OCI-M2 (cell line): ENCODE results near the gene LRMDA.

Source experiments
- DNase-seq: peaks from one replicate; lab custom pipeline; 2025; ENCODE audit not compliant: unreplicated experiment; lab: John Stamatoyannopoulos, UW

The LRMDA gene

DNA sequence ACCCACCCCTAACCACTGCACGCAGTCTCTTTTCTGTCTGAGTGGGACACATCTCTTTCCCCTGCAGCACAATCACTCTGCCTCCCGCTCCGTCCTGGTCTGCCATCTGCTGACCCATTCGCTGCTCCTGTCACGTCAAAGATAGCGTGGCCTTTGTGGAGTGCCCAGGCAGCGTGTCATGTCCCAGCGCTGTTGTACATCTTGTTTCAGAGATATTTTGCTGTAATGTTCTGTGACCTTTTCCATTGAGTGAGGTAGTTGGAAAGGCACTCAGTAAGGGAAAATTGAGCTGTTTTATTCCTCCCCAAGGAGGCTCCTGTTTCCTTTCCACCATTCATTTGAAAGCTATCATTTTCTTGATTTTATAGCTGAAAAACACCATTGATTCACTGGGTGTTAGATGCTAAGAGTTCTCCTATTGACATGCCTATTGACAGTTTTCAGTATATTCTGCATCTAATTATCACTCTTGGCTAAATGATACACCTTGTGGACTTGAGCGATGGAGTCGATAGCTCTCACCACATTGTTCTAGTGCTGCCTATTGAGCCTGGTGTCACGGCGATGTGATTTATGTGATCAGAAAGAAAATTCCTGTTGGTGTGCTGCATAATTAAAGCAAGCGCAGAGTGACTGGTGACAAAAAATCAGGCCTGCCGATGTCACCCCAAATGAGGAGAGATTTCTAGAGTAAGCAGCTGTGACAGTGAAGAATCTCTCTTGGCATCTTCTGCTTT, 372.6 kb downstream of the LRMDA start:
- no peak for DNase-seq

DNA sequence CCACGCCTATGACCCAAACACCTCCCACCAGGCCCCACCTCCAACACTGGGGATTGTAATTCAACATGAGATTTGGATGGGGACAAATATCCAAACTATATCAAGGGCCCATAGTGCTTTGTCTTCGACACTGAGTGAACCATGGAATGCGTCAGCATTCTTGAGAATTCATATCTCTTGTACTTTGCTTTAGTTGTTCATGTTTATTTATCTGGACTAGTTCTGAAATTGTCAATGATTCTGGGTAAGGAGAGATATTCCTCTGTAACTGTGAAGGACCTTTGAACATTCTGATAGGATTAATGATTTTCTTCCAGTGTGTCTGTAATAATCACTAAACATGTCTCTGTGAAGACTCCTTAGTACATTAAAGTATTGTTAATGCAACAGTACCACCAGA, 374.8 kb downstream of the LRMDA start:
- DNase-seq = no peak

DNA sequence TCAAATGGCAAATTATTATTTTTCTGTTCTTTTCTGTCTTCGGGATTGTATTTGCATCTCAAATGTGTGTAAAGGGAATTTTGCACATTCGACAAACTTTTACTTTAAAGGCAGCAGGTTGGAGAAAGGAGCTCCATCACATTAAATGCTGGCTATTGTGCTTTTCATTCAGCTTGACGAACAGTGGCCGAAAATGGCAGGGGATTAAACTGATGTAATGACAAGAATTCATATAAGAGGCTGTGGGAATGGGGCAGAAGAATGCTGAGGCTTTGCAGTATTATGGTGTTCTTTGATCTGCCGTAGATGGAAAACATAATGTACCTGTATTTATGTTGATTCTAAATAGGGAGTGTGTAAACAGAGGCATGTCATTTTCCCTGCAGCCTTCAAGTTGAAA, 376.0 kb downstream of the LRMDA start:
- no peak for DNase-seq

DNA sequence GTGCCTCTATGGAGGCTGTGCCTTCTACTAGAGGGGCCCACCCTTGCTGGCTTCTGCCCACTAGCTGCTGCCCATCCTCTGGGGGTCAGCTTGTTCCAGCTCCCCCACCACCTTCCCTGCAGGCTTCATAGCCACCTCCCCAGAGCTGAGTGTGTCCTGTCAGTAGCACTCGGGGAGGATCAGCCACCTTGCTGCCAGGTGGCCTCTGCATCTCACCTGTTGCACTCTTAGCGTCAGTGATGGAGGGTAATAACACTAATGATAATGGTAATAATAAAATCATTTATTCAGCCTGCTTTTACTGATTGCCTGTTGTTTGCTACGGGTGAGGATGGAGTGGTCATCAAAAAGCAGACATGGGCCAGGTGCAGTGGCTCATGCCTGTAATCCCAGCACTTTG, 377.6 kb downstream of the LRMDA start:
- no peak for DNase-seq

DNA sequence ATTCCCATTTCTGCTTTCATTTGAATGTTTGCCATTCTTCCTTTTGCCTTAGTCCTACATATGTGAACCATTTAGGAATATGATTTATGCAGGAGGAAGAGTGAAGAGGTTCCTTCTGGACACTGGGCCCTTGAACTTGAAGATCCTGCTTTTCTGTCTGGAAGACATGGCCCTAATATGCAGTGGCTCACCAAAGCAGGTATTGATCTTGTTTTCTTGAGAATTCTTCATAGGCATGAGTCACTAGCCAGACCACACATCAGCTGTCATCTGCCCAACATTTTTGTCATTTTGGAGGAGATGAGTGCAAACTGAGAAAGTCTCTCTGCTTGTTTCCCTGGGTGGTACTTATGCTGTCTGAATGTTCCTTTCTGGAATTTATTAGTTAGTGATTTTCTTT, 382.6 kb downstream of the LRMDA start:
- no peak for DNase-seq

DNA sequence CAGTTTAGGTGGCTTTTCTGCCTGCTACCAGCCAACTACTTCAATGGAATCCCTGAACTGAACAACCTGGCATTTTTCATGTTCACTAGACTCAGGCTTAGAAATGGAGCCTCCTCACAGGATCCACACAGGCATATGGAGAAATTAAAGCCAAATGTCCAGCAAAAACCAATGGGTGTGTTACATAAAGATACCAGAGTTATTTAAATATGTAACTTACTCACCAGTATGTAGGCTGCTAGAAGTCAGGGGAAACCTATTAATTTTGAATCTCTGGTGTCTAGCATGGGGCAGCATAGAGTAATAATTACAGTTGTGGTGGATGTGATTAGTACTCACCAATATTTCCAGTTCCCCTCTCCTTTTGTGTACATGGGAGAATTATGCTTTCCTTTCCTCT, 383.6 kb downstream of the LRMDA start:
- DNase-seq = no peak

DNA sequence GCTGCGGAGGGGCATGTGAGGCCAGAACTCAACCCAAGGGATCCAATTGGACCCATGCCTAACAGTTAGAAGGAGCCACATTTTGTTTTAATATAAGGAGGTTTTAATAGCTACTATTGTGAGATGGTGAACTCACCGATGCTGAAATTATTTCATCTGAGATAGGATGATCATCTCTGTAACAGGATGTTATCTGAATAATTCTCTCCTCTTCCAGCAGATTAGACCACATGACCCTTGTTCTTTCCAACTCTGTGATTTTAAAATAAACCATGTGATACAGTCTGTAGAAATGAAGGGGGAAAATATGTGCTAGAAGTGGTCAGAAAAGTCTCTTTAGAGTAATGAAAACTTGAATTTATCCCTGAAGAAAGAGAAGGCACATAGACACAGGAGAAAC, 385.8 kb downstream of the LRMDA start:
- no peak for DNase-seq

DNA sequence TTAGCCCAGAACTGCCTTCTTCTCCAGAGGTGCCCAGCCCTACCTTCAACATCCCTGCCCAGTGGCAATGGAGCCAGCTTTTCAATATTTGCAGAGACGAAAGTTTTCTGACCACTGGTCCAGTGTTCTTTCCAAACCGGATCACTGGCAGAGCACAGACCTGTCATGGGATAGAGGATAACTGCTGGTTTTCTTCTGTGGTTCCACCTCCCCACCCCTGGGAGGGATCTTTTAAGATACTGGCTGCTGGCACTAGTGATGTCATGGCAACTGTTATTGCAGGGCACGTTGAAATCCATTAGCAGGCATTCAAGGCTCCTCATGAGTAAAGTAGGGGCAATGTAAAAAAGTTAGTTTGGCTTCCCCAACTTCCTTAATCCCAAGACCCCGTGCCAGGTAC, 387.1 kb downstream of the LRMDA start:
- no peak for DNase-seq

DNA sequence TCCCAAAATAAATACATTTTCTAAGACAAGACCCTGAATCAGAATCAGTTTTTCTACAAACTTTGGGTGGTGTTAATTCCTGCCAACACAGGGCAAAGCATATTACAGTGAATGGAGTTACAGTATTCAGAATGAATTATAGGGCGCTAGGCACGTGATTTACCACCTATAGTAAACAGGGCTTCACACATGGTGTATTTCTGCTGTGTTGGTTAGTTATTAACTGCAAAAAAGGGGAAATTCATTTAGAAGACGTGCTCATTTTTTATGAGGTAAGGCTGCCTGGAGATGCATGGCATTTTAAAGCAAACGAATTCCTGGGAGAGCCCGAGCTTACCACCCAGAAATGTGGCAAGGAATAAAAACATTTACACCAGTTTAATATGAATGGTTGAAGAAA, 393.8 kb downstream of the LRMDA start:
- DNase-seq = no peak

DNA sequence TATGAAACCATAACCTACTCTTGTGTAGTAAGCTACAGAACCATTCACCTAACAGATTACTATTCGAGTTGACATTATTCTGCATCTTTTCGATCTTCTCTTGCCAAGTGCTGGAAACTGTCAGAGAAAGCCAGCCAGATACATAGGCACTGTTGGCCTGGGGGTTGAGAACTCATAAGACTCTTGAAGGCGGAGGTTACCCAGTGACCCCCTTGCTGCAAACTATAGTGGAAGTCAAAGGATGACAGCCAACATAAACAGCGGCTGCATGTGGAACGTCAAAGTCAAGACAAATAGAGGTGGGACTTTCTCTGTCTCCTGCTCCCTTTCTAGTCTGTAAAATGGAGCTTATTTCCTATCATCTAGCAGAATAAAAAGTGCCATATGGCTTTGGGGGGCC, 394.2 kb downstream of the LRMDA start:
- no peak for DNase-seq

DNA sequence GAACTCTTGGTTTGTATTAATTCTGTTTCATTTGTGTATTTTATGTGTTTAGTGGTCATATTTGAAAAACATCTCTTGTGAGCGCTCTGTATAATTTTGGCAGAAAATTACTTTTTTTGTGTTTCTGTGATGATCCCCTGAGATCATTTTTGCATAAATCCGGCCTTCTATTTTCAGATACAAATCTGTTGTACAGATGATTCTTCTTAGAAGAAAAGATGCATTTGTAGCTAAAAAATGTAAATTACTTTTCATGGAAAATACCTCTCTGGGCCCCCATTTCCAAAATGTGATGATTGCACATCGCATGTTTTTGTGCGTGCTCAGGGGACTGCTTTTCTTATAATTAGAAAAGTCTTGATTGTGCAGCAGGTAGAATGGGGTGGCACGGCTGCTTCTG, 395.4 kb downstream of the LRMDA start:
- DNase-seq = no peak

DNA sequence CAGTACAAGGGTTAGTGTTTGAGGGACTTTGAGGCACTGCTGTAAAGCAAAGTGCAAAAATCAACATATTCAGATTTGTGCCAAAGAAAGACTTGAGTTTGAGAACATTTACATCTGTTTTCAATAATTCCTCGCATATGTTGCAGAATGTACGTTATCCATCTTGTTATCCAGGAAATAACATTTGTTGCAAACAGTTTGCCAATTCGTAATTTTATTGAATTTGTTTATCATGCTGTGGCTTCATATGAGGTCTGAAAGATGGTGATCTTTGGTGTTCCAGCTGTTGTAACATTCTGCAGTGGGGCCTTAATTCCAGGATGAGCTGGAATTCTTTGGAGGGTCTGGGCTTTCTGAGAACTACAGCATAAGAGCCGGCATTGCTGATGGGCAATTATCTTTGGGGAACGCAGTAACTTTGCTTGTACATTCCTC, 396.2 kb downstream of the LRMDA start:
- DNase-seq = no peak

DNA sequence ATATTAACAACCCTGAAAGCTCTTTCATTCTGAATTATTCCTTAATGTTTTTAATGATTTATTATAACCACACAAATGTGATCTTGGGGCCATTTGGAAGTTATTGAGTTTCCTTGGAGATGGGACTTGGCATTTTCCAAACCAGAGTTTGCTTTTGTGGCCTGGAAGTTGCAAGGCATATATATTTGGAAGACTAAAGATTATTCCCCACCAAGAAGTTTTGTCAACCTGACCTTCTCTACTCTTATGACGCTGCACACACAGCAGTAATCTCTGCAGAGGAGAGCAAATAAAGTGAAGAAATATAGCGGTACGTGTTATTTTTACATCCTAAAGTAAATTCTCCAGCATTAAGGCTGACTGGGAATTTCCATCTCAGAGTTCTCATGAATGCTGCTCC, 397.0 kb downstream of the LRMDA start:
- no peak for DNase-seq

DNA sequence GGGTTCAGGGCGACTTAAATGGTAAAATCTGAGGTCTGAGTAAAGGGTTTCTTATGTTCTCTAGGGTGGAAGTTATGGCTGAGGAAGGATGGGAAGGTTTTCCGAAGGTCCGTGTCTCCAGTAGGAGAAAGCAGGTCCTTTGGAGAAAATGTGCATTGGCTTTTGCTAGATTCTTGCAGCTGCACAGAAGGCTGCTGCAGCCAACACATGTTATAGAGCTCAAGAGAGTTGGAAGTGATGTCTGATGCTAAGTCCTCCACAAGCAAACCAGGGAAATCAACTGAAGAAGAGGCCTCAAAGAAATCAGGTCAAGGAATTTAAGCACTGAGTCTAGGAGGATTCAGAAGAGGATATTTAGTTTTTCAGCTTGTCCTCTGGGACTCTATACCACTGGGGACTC, 404.6 kb downstream of the LRMDA start:
- no peak for DNase-seq

DNA sequence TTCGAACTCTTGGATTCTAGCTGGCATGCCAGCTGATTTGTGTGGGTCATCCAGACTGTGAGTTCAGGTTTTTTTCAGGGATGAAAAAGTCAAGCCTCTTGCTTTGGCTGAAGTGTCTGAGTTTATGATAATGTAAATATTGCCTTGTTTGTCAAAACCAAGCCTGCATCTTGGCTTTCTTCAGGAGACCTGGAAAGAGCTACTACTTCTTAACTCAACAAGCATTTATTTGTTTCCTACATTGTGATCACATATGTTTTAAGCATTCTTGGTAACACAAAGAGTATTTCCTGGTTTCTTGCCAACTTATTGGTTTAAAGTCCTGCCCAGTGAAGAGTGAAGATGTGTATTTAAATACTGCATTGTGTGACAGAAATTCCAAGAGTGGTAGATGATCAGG, 407.1 kb downstream of the LRMDA start:
- DNase-seq = no peak

DNA sequence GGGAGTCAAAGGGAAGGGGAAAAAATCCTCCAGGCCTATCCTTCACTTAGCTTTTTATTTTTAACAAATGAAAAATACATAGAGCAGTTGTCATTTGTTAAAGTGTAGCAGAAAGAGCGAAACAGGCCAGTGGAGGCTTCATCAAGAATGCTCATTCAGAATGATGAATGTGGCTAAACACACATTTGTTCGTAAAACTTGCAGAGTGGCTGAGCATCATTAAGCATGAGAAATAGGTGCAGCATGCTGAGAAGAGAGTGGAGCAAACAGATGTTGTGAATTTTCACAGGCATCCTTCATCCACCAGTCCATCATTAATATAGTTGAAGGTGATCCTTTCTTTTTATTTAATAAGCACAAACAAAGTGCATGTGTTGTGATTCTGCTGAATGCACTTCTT, 407.6 kb downstream of the LRMDA start:
- no peak for DNase-seq

DNA sequence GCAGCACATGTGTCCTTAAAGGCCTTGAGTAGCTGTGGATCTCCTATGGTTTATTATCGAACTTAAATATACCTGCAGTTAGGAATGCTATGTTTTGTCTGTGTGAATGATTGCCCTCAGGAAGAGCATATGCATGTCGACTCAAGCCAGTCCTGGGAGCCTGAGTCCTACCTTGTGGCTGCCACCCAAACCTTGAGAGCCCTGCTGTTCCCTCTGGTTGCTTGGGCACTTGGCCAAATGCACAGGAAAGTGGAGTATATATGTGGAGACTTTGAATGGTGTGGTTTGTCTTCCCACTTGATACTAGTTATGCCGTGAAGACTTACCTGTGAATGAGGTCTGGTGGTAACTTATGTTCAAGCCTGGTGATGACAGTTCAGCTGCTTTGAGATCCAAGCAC, 409.8 kb downstream of the LRMDA start:
- no peak for DNase-seq

DNA sequence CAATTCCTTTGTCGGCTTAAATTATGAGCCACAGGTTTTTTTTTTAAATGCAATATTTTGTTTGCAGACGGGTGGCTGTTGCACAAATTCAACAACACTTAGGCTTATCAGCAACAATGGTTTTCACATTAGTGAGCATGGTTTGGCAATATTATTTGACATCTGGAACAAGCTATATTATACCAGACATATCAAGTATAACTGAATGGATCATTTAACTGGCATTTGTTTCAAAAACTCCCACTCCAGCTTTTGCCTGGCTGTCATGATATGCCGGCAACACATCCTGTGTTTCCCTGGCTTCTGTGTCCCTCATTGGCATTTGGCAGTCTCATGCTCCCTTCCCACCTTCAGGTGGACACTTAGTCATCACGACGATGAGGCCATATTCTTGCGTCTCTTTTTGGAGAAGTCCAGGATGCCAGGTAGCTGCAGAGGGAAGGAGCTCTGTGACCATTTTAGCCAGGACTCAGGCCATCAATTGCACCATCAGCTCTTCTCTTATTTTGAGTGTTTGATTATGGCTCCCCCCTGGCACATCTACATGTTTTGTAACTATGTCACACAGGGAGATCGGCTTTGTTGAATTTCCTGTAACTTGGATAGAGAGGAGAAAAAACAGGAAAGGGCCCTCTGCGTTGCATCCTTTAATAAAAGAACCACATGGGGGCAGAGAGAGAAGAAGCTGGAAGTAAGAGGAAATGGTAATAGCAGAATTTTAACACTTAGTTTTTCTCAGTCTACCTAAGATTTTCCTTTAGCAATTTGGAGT, 413.9 kb downstream of the LRMDA start:
- no peak for DNase-seq

DNA sequence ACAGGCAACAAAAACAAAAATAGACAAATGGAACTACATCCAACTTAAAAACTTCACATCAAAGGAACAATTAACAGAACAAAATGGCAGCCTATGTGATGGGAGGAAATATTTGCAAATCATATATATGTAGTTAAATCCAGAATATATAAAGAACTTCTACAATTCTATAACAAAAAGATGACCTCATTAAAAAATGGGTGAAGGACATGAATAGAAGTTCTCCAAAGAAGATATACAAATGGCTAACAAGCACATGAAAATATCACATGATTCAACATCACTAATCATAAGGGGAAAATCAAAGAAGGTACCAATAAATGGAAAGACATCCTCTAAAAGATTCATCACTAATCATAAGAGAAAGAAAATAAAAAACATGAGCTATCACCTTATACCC, 416.1 kb downstream of the LRMDA start:
- DNase-seq = no peak

DNA sequence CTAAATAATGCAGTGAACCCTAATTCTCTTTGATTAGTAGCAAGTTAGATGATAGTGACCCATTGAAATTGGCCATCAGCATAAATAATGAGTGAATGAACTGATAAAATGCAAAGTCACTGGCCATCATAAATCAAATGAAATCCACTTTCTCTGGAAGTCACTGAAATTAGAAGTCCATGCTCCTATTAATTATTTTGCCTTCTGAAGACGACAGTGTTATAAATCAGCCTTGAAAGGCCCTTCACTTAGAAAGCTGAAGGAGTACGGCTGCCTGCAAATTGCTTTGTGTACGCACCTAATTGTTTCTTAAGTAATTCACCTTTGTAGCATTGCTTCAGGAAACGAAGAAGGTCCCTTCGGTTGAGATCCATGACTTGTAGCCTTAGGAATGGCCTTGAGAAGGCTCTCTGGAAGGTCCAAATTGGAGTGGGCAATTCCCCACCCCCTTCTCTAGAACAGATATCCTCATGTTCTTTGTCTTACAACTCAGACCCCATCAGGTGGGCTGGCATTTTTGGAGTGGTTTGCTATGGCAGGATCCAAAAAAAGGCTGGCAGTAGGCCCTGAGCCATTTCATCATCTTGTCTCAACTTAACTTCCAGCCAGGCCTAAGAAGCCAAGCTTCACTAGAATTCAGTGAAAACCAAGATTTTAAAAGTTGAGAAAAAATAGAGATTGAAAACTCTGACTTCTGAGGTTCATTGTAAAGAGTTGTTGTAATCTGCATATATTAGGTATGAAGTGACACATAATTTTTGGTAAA, 420.3 kb downstream of the LRMDA start:
- no peak for DNase-seq

DNA sequence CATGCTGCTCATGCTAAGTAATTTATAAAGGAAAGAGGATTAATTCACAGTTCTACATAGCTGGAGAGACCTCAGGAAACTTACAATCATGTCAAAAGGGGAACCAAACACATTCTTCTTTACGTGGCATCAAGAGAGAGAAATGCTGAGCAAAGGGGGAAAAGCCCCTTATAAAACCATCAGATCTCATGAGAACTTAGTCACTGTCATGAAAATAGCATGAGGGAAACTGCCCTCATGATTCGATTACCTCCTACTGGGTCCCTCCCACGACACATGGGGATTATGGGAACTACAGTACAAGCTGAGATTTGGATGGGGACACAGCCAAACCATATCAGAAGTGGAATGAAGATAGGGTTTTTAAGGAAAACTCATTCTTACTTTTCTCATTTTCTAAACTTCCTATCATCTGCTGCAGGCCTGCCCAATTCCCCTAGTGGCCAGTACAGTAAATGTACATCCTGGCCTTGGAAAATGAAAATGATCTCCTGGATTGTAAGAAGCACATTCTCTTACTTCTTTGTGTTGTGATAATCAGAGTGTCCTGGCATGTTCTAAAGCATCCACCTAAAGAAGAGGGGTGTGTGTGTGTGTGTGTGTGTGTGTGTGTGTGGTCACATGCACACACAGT, 421.5 kb downstream of the LRMDA start:
- no peak for DNase-seq
